ENCODE data around the gene FBN1.

Gene FBN1

DNA sequence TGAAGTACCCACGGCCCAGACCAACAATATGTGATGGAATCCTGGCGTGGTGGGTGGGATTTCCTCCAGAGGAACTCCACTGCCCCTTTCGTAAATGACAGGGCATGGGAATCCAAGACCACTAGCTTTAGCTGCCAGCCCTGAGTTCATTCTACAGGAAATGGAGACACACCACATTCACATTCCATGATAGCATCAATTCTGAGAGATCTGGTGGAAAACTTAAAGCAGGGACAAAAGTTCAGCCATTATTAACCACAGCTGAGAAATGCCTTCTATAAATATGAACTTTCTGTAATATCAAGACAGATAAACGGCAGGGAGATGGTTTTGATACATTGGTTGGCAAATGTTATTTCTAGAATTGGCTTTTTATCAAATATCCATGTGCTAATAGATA lies 98.2 kb downstream of the FBN1 start:
- H3K79me2 ChIP-seq (ENCODE audit: low read length): no peaks in the 10 kb centered on the region
- H4K20me1 ChIP-seq (ENCODE audit: insufficient read depth, low read length): no peaks in the 10 kb centered on the region
- H3K4me1 ChIP-seq (ENCODE audit: low read length): no peaks in the 10 kb centered on the region
- H3K27ac ChIP-seq (ENCODE audit: low read length): no peak overlapping the region
- no peaks in the 10 kb centered on the region for H3K27me3 ChIP-seq (replicated peaks; ENCODE audit: insufficient read depth, low read length)
- no peak overlapping the region for H3K4me3 ChIP-seq (ENCODE audit: low read length)
- no peaks in the 10 kb centered on the region for H3K36me3 ChIP-seq (replicated peaks; ENCODE audit: insufficient read depth, low read length)
- no peaks in the 10 kb centered on the region for H3F3A ChIP-seq (ENCODE audit: insufficient read depth, low read length)
- H3K9ac ChIP-seq (ENCODE audit: low read length): no peak overlapping the region
- TF ChIP-seq EZH2 (optimal IDR thresholded peaks at IDR 0.05; ENCODE audit: low read depth, low read length): no peak
- TF ChIP-seq, protein P1, sequence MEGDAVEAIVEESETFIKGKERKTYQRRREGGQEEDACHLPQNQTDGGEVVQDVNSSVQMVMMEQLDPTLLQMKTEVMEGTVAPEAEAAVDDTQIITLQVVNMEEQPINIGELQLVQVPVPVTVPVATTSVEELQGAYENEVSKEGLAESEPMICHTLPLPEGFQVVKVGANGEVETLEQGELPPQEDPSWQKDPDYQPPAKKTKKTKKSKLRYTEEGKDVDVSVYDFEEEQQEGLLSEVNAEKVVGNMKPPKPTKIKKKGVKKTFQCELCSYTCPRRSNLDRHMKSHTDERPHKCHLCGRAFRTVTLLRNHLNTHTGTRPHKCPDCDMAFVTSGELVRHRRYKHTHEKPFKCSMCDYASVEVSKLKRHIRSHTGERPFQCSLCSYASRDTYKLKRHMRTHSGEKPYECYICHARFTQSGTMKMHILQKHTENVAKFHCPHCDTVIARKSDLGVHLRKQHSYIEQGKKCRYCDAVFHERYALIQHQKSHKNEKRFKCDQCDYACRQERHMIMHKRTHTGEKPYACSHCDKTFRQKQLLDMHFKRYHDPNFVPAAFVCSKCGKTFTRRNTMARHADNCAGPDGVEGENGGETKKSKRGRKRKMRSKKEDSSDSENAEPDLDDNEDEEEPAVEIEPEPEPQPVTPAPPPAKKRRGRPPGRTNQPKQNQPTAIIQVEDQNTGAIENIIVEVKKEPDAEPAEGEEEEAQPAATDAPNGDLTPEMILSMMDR (IDR thresholded peaks at IDR 0.05; ENCODE audit: low read length): no peak
- no peak for TF ChIP-seq EZH2phosphoT487 (IDR thresholded peaks at IDR 0.05; ENCODE audit: low read length)
- H3K9me2 ChIP-seq (replicated peaks; ENCODE audit: insufficient read depth, low read length): no peaks in the 10 kb centered on the region
- no peak for DNase-seq
- no peak overlapping the region for H2AFZ ChIP-seq (ENCODE audit: low read length)
- H3K9me3 ChIP-seq (replicated peaks; ENCODE audit: insufficient read depth, low read length): no peaks in the 10 kb centered on the region
- H3K4me2 ChIP-seq (ENCODE audit: low read depth, low read length): no peak overlapping the region

GRCh38 chr15:48546296-48546695 lies 99.2 kb downstream of the FBN1 start:
- Histone ChIP-seq H3K9me3 (replicated peaks; ENCODE audit: insufficient read depth, low read length) (no peaks in the 10 kb centered on the region), H3K27me3 (replicated peaks; ENCODE audit: insufficient read depth, low read length) (no peaks in the 10 kb centered on the region), H3K4me1 (ENCODE audit: low read length) (peaks cover 8% of the 10 kb centered on the region; the same call in 1 of the 2 replicates), H3K27ac (ENCODE audit: low read length) (no peak overlapping the region), H3F3A (ENCODE audit: insufficient read depth, low read length) (no peaks in the 10 kb centered on the region), H3K79me2 (ENCODE audit: low read length) (no peaks in the 10 kb centered on the region), H3K4me3 (ENCODE audit: low read length) (no peak overlapping the region), H3K9me2 (replicated peaks; ENCODE audit: insufficient read depth, low read length) (no peaks in the 10 kb centered on the region), H3K9ac (ENCODE audit: low read length) (no peak overlapping the region), H3K36me3 (replicated peaks; ENCODE audit: insufficient read depth, low read length) (no peaks in the 10 kb centered on the region), H3K4me2 (ENCODE audit: low read depth, low read length) (no peak overlapping the region), H4K20me1 (ENCODE audit: insufficient read depth, low read length) (no peaks in the 10 kb centered on the region), H2AFZ (ENCODE audit: low read length) (no peak overlapping the region)
- TF ChIP-seq, protein P1 (IDR thresholded peaks at IDR 0.05; ENCODE audit: low read length): no peak
- TF ChIP-seq EZH2 (optimal IDR thresholded peaks at IDR 0.05; ENCODE audit: low read depth, low read length) (no peak), EZH2phosphoT487 (IDR thresholded peaks at IDR 0.05; ENCODE audit: low read length) (no peak)
- DNase-seq: no peak

- TF ChIP-seq EZH2 (optimal IDR thresholded peaks at IDR 0.05; ENCODE audit: low read depth, low read length) (no peak), EZH2phosphoT487 (IDR thresholded peaks at IDR 0.05; ENCODE audit: low read length) (no peak)
- TF ChIP-seq, protein P1 (IDR thresholded peaks at IDR 0.05; ENCODE audit: low read length): no peak
- Histone ChIP-seq H3K4me2 (ENCODE audit: low read depth, low read length) (no peak overlapping the region), H3K79me2 (ENCODE audit: low read length) (no peaks in the 10 kb centered on the region), H3K9me2 (replicated peaks; ENCODE audit: insufficient read depth, low read length) (no peaks in the 10 kb centered on the region), H3F3A (ENCODE audit: insufficient read depth, low read length) (no peaks in the 10 kb centered on the region), H4K20me1 (ENCODE audit: insufficient read depth, low read length) (no peaks in the 10 kb centered on the region), H3K4me3 (ENCODE audit: low read length) (no peak overlapping the region), H3K27ac (ENCODE audit: low read length) (no peak overlapping the region), H3K27me3 (replicated peaks; ENCODE audit: insufficient read depth, low read length) (no peaks in the 10 kb centered on the region), H3K36me3 (replicated peaks; ENCODE audit: insufficient read depth, low read length) (no peaks in the 10 kb centered on the region), H3K9me3 (replicated peaks; ENCODE audit: insufficient read depth, low read length) (no peaks in the 10 kb centered on the region), H2AFZ (ENCODE audit: low read length) (no peak overlapping the region), H3K9ac (ENCODE audit: low read length) (no peak overlapping the region), H3K4me1 (ENCODE audit: low read length) (peaks cover 8% of the 10 kb centered on the region; the same call in 1 of the 2 replicates)
- no peak for DNase-seq
Observed at GRCh38 chr15:48544778-48545177, 100.7 kb downstream of the FBN1 start.

All from MM.1S (cell line).